AML-193 (cell line): ENCODE data around the gene AFAP1L2.

Experiments
- DNase-seq, 2 experiments: peaks; one replicate each; lab custom pipeline; 2025; lab: John Stamatoyannopoulos, UW

AFAP1L2 gene

GRCh38 chr10:114290038-114290437 is 114.3 kb downstream of the AFAP1L2 start:
- no peak for DNase-seq

- no peak for DNase-seq
Measured at GRCh38 chr10:114289096-114289436, 115.2 kb downstream of the AFAP1L2 start.

- no peak for DNase-seq
Measured at GRCh38 chr10:114288424-114289095, 115.7 kb downstream of the AFAP1L2 start.

GRCh38 chr10:114286921-114287320 is 117.4 kb downstream of the AFAP1L2 start:
- DNase-seq = no peak

GRCh38 chr10:114285961-114286441 is 118.3 kb downstream of the AFAP1L2 start:
- no peak for DNase-seq

GRCh38 chr10:114284346-114285071 is 119.8 kb downstream of the AFAP1L2 start:
- no peak for DNase-seq

GRCh38 chr10:114283535-114284234 is 120.6 kb downstream of the AFAP1L2 start:
- no peak for DNase-seq

- DNase-seq = no peak
Measured at GRCh38 chr10:114283091-114283490, 121.2 kb downstream of the AFAP1L2 start.

GRCh38 chr10:114282526-114282925 is 121.8 kb downstream of the AFAP1L2 start:
- no peak for DNase-seq

GRCh38 chr10:114281461-114281860 is 122.8 kb downstream of the AFAP1L2 start:
- no peak for DNase-seq

- DNase-seq = no peak
Measured at GRCh38 chr10:114281006-114281405, 123.3 kb downstream of the AFAP1L2 start.

- DNase-seq = no peak
Measured at GRCh38 chr10:114279901-114280644, 124.2 kb downstream of the AFAP1L2 start.

- no peak for DNase-seq
Measured at GRCh38 chr10:114279289-114279688, 125.0 kb downstream of the AFAP1L2 start.

GRCh38 chr10:114278884-114279191 is 125.5 kb downstream of the AFAP1L2 start:
- DNase-seq = no peak

GRCh38 chr10:114278140-114278883 is 126.0 kb downstream of the AFAP1L2 start:
- DNase-seq = no peak

GRCh38 chr10:114276671-114277070 is 127.6 kb downstream of the AFAP1L2 start:
- DNase-seq = no peak

GRCh38 chr10:114276066-114276465 is 128.2 kb downstream of the AFAP1L2 start:
- no peak for DNase-seq

- DNase-seq = no peak
Measured at GRCh38 chr10:114274616-114275453, 129.5 kb downstream of the AFAP1L2 start.

- no peak for DNase-seq
Measured at GRCh38 chr10:114273910-114274309, 130.4 kb downstream of the AFAP1L2 start.

GRCh38 chr10:114272696-114273095 is 131.6 kb downstream of the AFAP1L2 start:
- no peak for DNase-seq

GRCh38 chr10:114271779-114272167 is 132.5 kb downstream of the AFAP1L2 start:
- no peak for DNase-seq
